ENCODE measurements around the gene AOPEP.
"Not testable (repeated sequence)": the region's sequence is repeated elsewhere in the genome, so short reads cannot be mapped to it uniquely, and the experiment has no call there.

Gene AOPEP

GRCh38 chr9:94931036-94931633 lies 204.6 kb downstream of the AOPEP start:
- Mint-ChIP-seq H3K27me3 (no peaks in the 10 kb centered on the region), H3K27ac (no peak overlapping the region), H3K9me3 (no peaks in the 10 kb centered on the region), H3K4me1 (ENCODE audit: low read depth in 2 of 2) (peaks cover 0 to 9% of the 10 kb centered on the region in 2 donors), H3K4me3 (no peak overlapping the region), H3K36me3 (ENCODE audit: insufficient read depth) (peaks cover 3% of the 10 kb centered on the region)
- DNase-seq (no peak), ATAC-seq (replicated peaks) (no peak)

DNA sequence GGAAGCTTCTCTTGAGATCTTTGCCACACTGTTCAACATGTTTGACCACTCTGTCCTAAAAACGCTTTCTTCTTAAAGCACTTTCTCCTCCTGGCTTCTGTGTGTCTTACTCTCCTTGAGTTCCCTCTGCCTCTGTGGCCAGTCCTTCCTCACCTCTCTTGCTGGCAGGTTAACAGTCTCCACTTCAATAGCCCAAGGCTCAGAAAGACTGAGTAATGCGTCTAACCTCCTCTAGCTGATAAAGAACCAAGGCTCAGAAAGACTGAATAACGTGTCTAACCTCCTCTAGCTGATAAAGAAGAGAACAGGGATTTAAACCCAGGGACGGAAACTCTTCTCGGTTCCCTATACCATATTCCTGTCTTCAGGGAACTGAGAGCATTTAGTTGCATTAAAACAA lies 205.2 kb downstream of the AOPEP start:
- H3K27me3 Mint-ChIP-seq = no peaks in the 10 kb centered on the region
- no peaks in the 10 kb centered on the region for H3K9me3 Mint-ChIP-seq
- H3K4me1 Mint-ChIP-seq (ENCODE audit: low read depth in 2 of 2) = peaks cover 0 to 9% of the 10 kb centered on the region in 2 donors
- H3K4me3 Mint-ChIP-seq = no peak overlapping the region
- H3K36me3 Mint-ChIP-seq (ENCODE audit: insufficient read depth) = peaks cover 3% of the 10 kb centered on the region
- DNase-seq (no peak), ATAC-seq (replicated peaks) (no peak)
- H3K27ac Mint-ChIP-seq = peak overlapping the region in 1 of 2 donors; percentile 16

- DNase-seq = no peak
- peak overlapping the region in 1 of 2 donors; percentile 16 for H3K27ac Mint-ChIP-seq
- no peak for ATAC-seq (replicated peaks)
Observed at GRCh38 chr9:94932652-94933510, 206.4 kb downstream of the AOPEP start.

GRCh38 chr9:94933511-94933828 lies 207.0 kb downstream of the AOPEP start:
- Mint-ChIP-seq H3K36me3 (ENCODE audit: insufficient read depth) (peaks cover 4% of the 10 kb centered on the region), H3K27me3 (no peaks in the 10 kb centered on the region), H3K9me3 (no peaks in the 10 kb centered on the region), H3K4me3 (no peak overlapping the region), H3K27ac (no peak overlapping the region), H3K4me1 (ENCODE audit: low read depth in 2 of 2) (peaks cover 0 to 9% of the 10 kb centered on the region in 2 donors)
- no peak for DNase-seq
- ATAC-seq (replicated peaks) = no peak

More at GRCh38 chr9:94932652-94933510, 206.4 kb downstream of the AOPEP start:
- H3K27me3 Mint-ChIP-seq = no peaks in the 10 kb centered on the region
- peaks cover 0 to 9% of the 10 kb centered on the region in 2 donors for H3K4me1 Mint-ChIP-seq (ENCODE audit: low read depth in 2 of 2)
- no peaks in the 10 kb centered on the region for H3K9me3 Mint-ChIP-seq
- no peak overlapping the region for H3K4me3 Mint-ChIP-seq
- H3K36me3 Mint-ChIP-seq (ENCODE audit: insufficient read depth) = peaks cover 3% of the 10 kb centered on the region

- DNase-seq (no peak), ATAC-seq (replicated peaks) (no peak)
- Mint-ChIP-seq H3K27me3 (no peaks in the 10 kb centered on the region), H3K4me1 (ENCODE audit: low read depth in 2 of 2) (peaks cover 0 to 9% of the 10 kb centered on the region in 2 donors), H3K27ac (no peak overlapping the region), H3K9me3 (no peaks in the 10 kb centered on the region), H3K36me3 (ENCODE audit: insufficient read depth) (peaks cover 2% of the 10 kb centered on the region), H3K4me3 (no peak overlapping the region)
Observed at GRCh38 chr9:94934816-94935328, 208.4 kb downstream of the AOPEP start.

- DNase-seq (no peak), ATAC-seq (replicated peaks) (no peak)
- H3K9me3 Mint-ChIP-seq = no peaks in the 10 kb centered on the region
- no peak overlapping the region for H3K4me3 Mint-ChIP-seq
- peaks cover 2% of the 10 kb centered on the region for H3K36me3 Mint-ChIP-seq (ENCODE audit: insufficient read depth)
- no peak overlapping the region for H3K27ac Mint-ChIP-seq
- peaks cover 0 to 9% of the 10 kb centered on the region in 2 donors for H3K4me1 Mint-ChIP-seq (ENCODE audit: low read depth in 2 of 2)
- H3K27me3 Mint-ChIP-seq = no peaks in the 10 kb centered on the region
Observed at GRCh38 chr9:94935396-94935795, 208.9 kb downstream of the AOPEP start.

DNA sequence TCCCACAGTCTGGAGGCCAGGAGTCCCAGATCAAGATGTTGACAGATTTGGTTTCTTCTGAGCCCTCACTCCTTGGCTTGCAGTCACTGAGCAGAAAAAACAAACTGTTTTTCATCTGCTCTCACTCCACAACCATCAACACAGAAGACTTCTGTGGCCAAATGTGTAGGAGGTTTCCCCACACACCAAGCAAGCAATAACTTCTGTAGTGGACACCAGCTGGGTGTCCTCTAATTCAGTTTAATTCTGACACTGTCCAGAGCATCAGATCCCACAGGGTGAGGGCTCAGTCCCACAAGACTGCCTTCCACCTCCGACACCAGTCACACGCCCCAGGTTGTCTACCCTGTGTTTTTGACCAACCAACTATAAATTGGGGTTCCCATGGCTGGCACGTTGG lies 209.9 kb downstream of the AOPEP start:
- Mint-ChIP-seq H3K4me3 (no peak overlapping the region), H3K4me1 (ENCODE audit: low read depth in 2 of 2) (peaks cover 0 to 9% of the 10 kb centered on the region in 2 donors), H3K27ac (no peak overlapping the region), H3K9me3 (no peaks in the 10 kb centered on the region), H3K27me3 (no peaks in the 10 kb centered on the region), H3K36me3 (ENCODE audit: insufficient read depth) (peaks cover 2% of the 10 kb centered on the region)
- ATAC-seq (replicated peaks) (no peak), DNase-seq (no peak)

GRCh38 chr9:94937214-94937903 lies 210.9 kb downstream of the AOPEP start:
- peaks cover 0 to 9% of the 10 kb centered on the region in 2 donors for H3K4me1 Mint-ChIP-seq (ENCODE audit: low read depth in 2 of 2)
- no peak overlapping the region for H3K4me3 Mint-ChIP-seq
- H3K9me3 Mint-ChIP-seq = no peaks in the 10 kb centered on the region
- H3K27ac Mint-ChIP-seq = peak overlapping the region in 1 of 2 donors; percentile 47
- H3K36me3 Mint-ChIP-seq (ENCODE audit: insufficient read depth) = peaks cover 2% of the 10 kb centered on the region
- ATAC-seq (replicated peaks) (no peak), DNase-seq (no peak)
- H3K27me3 Mint-ChIP-seq = no peaks in the 10 kb centered on the region

DNA sequence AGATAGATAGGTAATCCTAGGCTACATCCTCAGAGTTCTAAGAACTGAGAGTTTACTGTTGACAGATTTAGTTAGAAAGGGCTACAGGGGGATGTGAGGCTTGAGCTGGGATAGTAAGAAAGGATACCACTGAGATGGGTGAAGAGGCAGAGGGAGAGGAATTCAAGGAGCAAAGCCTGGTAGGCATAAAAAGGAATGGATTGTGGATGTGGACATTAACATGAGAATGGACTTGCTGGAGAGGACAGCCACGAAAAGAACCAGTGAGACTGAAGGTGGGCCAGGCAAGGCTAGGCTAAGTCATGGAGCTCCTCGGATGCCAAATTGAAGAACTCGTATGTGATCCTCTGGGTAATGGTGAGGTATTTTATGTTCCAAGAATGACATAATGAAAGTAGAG lies 211.9 kb downstream of the AOPEP start:
- ATAC-seq (replicated peaks) = no peak
- Mint-ChIP-seq H3K4me1 (ENCODE audit: low read depth in 2 of 2) (peaks cover 0 to 9% of the 10 kb centered on the region in 2 donors), H3K4me3 (no peak overlapping the region), H3K27ac (peak overlapping the region in 1 of 2 donors; percentile 81), H3K36me3 (ENCODE audit: insufficient read depth) (peaks cover 2% of the 10 kb centered on the region), H3K9me3 (no peaks in the 10 kb centered on the region), H3K27me3 (no peaks in the 10 kb centered on the region)
- DNase-seq = no peak

DNA sequence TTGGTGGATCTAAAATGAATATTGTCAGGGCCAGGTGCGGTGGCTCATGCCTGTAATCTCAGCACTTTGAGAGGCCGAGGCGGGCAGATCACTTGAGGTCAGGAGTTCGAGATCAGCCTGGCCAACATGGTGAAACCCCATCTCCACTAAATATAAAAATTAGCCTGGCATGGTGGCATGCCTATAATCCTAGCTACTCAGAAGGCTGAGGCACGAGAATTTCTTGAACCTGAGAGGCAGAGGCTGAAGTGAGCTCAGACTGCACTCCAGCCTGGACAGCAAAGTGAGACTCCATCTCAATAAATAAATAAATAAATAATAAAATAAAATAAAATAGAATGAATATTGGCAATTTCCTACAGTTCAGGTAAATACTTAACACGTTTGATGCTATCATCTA lies 213.8 kb downstream of the AOPEP start:
- not testable (repeated sequence) for H3K27me3 Mint-ChIP-seq

DNA sequence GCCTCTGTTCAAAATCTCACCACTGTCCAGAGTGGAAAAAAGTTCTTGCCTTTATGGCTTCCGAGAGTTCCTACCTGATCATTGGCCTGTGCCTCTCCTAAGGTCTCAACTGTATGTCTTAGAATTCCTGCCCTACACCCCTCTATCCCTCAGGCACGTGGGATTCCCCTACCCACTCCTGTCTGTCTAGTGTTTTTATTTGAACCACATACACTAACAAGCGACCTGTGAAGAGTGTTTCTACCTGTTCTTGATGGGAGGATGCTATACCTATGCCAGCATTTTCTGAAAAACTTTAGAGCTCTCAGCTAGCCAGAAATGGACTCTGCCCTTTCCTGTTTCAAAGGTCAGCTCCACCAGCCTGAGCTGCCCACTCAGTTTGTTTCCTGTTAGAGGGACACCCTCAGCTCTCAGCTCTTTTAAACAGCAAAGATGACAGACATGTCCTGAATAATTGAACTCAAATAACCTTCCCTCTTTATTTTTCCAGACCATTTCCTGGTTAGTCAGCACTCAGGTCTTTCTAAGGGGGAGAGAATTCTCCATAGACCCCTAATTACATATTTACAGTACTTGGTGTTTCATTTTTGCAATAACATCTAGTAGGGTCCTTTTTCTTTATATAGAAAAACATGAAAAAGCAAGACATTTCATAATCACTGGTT lies 214.8 kb downstream of the AOPEP start:
- no peaks in the 10 kb centered on the region for H3K4me1 Mint-ChIP-seq (ENCODE audit: low read depth in 2 of 2)
- no peaks in the 10 kb centered on the region for H3K9me3 Mint-ChIP-seq
- no peak for DNase-seq
- H3K4me3 Mint-ChIP-seq = no peak overlapping the region
- H3K27me3 Mint-ChIP-seq = no peaks in the 10 kb centered on the region
- peaks cover 2% of the 10 kb centered on the region for H3K36me3 Mint-ChIP-seq (ENCODE audit: insufficient read depth)
- ATAC-seq (replicated peaks) = no peak
- no peak overlapping the region for H3K27ac Mint-ChIP-seq

More for the DNA sequence above, 213.8 kb downstream of the AOPEP start:
- H3K4me1 Mint-ChIP-seq (ENCODE audit: low read depth in 2 of 2); H3K27ac Mint-ChIP-seq; ATAC-seq (replicated peaks); H3K9me3 Mint-ChIP-seq; DNase-seq; H3K4me3 Mint-ChIP-seq; H3K36me3 Mint-ChIP-seq (ENCODE audit: insufficient read depth): not testable (repeated sequence)

DNA sequence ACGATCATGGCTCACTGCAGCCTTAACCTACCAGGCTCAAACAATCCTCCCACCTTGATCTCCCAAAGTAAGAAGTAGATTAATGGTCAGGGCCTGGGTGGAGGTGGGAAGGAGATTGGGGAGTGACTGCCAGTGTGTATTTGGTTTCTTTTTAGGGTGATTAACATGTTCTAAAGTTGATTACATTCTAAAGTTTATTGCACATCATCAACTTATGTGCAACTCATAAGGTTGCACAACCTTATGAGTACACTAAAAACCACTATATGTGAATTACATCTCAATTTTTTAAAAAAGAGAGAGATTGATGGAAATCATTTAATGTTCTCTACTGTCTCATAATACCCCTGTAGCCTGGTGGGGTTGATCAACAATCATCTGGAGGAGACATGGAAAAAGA lies 218.1 kb downstream of the AOPEP start:
- H3K4me1 Mint-ChIP-seq (ENCODE audit: low read depth in 2 of 2) = peaks cover 0 to 1% of the 10 kb centered on the region in 2 donors
- ATAC-seq (replicated peaks) = no peak
- H3K9me3 Mint-ChIP-seq = no peaks in the 10 kb centered on the region
- no peaks in the 10 kb centered on the region for H3K27me3 Mint-ChIP-seq
- no peak overlapping the region for H3K27ac Mint-ChIP-seq
- no peak overlapping the region for H3K4me3 Mint-ChIP-seq
- H3K36me3 Mint-ChIP-seq (ENCODE audit: insufficient read depth) = no peaks in the 10 kb centered on the region
- DNase-seq = no peak

Measured in effector memory CD8-positive, alpha-beta T cell (primary cell).